HepG2 (cell line): ENCODE data around the gene CCNL1. TPM values are rescaled to one million over a fixed set of nuclear protein-coding genes. Genes with fewer than 3 reads are reported as not detected.

ENCODE experiments used
- ATF7 ChIP-seq, 2 experiments: fragments of 450-650 bp in 1 of 2; sonication (generic) in 1 of 2; formaldehyde crosslinking in 1 of 2; IDR thresholded peaks; 2 replicates each; pipeline versions ENCODE4 v1.4.0 to v1.6.1; 2016 to 2020; ENCODE audit warnings: antibody characterized with exemption in 1 of 2, mild to moderate bottlenecking in 1 of 2, missing genetic modification reagents in 1 of 2
- FOXJ3 ChIP-seq: sonication (generic); formaldehyde crosslinking; IDR thresholded peaks from 2 replicates; pipeline ENCODE4 v1.4.0; 2020; ENCODE audit warnings: missing genetic modification reagents, mild to moderate bottlenecking, borderline replicate concordance
- JUN ChIP-seq: sonication (generic); formaldehyde crosslinking; IDR thresholded peaks from 2 replicates; pipeline ENCODE4 v1.4.0; 2020; ENCODE audit warnings: mild to moderate bottlenecking, missing genetic modification reagents
- MBNL3 ChIP-seq: fragments of 250-450 bp; sonication (Bioruptor Pico); conservative IDR thresholded peaks from 2 replicates; pipeline ENCODE4 v1.8.0; 2022; ENCODE audit warnings: mild to moderate bottlenecking, inconsistent platforms
- MTF2 ChIP-seq: sonication (generic); formaldehyde crosslinking; IDR thresholded peaks from 2 replicates; pipeline ENCODE4 v1.5.0; 2020; ENCODE audit warnings: missing genetic modification reagents, borderline replicate concordance
- NFE2L1 ChIP-seq: sonication (generic); formaldehyde crosslinking; IDR thresholded peaks from 2 replicates; pipeline ENCODE4 v1.4.0; 2020; ENCODE audit warnings: missing genetic modification reagents, mild to moderate bottlenecking, borderline replicate concordance
- NFIB ChIP-seq: sonication (generic); formaldehyde crosslinking; IDR thresholded peaks from 2 replicates; pipeline ENCODE4 v1.9.0; 2021; ENCODE audit warnings: missing genetic modification reagents, mild to moderate bottlenecking, borderline replicate concordance
- NPAS2 ChIP-seq: sonication (generic); formaldehyde crosslinking; IDR thresholded peaks from 2 replicates; pipeline ENCODE4 v1.8.0; 2022; ENCODE audit warnings: mild to moderate bottlenecking, missing genetic modification reagents, borderline replicate concordance
- PHB2 ChIP-seq: fragments of 450-650 bp; IDR thresholded peaks from 2 replicates; pipeline ENCODE4 v1.6.1; 2018; ENCODE audit not compliant: partially characterized antibody
- POLR2A ChIP-seq, 2 experiments: IDR thresholded peaks; 2 replicates each; pipeline ENCODE4 v1.6.1; 2011; ENCODE audit warnings: low read depth in 2 of 2, low read length in 2 of 2, mild to moderate bottlenecking in 1 of 2, moderate library complexity in 1 of 2; ENCODE audit not compliant: insufficient read depth in 1 of 2
- POLR2AphosphoS2 ChIP-seq: IDR thresholded peaks from 2 replicates; pipeline ENCODE4 v1.6.1; 2011; ENCODE audit warnings: low read depth, low read length, improper control_type of control experiment
- PRPF4 ChIP-seq: fragments of 200-400 bp; formaldehyde crosslinking; IDR thresholded peaks from 2 replicates; pipeline ENCODE4 v1.6.1; 2016; ENCODE audit warnings: low read length, low read depth; ENCODE audit not compliant: poor library complexity, severe bottlenecking
- SOX6 ChIP-seq, 2 experiments: fragments of 450-650 bp in 1 of 2; sonication (generic) in 1 of 2; formaldehyde crosslinking in 1 of 2; IDR thresholded peaks; 2 replicates each; pipeline versions ENCODE4 v1.4.0 to v1.6.1; 2017 to 2020; ENCODE audit warnings: antibody characterized with exemption in 1 of 2, mild to moderate bottlenecking in 1 of 2, missing genetic modification reagents in 1 of 2
- SPEN ChIP-seq: sonication (generic); formaldehyde crosslinking; IDR thresholded peaks from 2 replicates; pipeline ENCODE4 v1.5.1; 2020; ENCODE audit warnings: low read depth, mild to moderate bottlenecking, missing genetic modification reagents
- YEATS2 ChIP-seq: sonication (generic); formaldehyde crosslinking; IDR thresholded peaks from 2 replicates; pipeline ENCODE4 v1.4.0; 2020; ENCODE audit warnings: missing genetic modification reagents, borderline replicate concordance
- YEATS4 ChIP-seq: sonication (generic); formaldehyde crosslinking; IDR thresholded peaks from 2 replicates; pipeline ENCODE4 v1.4.0; 2020; ENCODE audit warnings: missing genetic modification reagents, borderline replicate concordance
- ZNF10 ChIP-seq: sonication (generic); formaldehyde crosslinking; IDR thresholded peaks from 2 replicates; pipeline ENCODE4 v1.4.0; 2020; ENCODE audit warnings: mild to moderate bottlenecking, low read depth, missing genetic modification reagents, borderline replicate concordance
- ZNF34 ChIP-seq: sonication (generic); formaldehyde crosslinking; IDR thresholded peaks from 2 replicates; pipeline ENCODE4 v1.4.0; 2020; ENCODE audit warnings: mild to moderate bottlenecking, missing genetic modification reagents, borderline replicate concordance
- ZNF607 ChIP-seq: sonication (generic); formaldehyde crosslinking; IDR thresholded peaks from 2 replicates; pipeline ENCODE4 v1.5.1; 2020; ENCODE audit warnings: missing genetic modification reagents, mild to moderate bottlenecking, borderline replicate concordance
- ZNF773 ChIP-seq: sonication (generic); formaldehyde crosslinking; IDR thresholded peaks from 2 replicates; pipeline ENCODE4 v1.4.0; 2020; ENCODE audit warnings: missing genetic modification reagents, borderline replicate concordance
- polyA plus RNA-seq, 8 experiments: library from polyadenylated mRNA; depleted of rRNA in 3 of 8; stranded (reverse) in 7 of 8; unstranded in 1 of 8; fragments of >200 nt; fragmentation: Illumina TruSeq in 4 of 8; extraction: Trizol in 4 of 8; gene quantifications; 2 replicates each; pipeline versions ENCODE4 v1.2.1 to v1.2.3, GENCODE V29; 2011 to 2016; ENCODE audit warnings: low read depth in 4 of 8, missing spikeins in 1 of 8, mixed read lengths in 1 of 8; ENCODE audit not compliant: insufficient read depth in 1 of 8
- total RNA-seq, 5 experiments: library from RNA; depleted of rRNA; stranded (reverse); fragments of >200 nt; fragmentation: Illumina TruSeq; extraction: Trizol; gene quantifications; 2 replicates each; pipeline ENCODE4 v1.2.3, GENCODE V29; 2016; ENCODE audit warnings: low read depth in 1 of 5
- TF ChIP-seq, protein P1 (sequence below): sonication (generic); formaldehyde crosslinking; IDR thresholded peaks from 2 replicates; pipeline ENCODE4 v1.8.0; 2022; ENCODE audit warnings: mild to moderate bottlenecking, missing genetic modification reagents, moderate library complexity
- TF ChIP-seq, protein P2 (sequence below): sonication (generic); formaldehyde crosslinking; IDR thresholded peaks from 2 replicates; pipeline ENCODE4 v1.4.0; 2020; ENCODE audit warnings: missing genetic modification reagents, borderline replicate concordance
- TF ChIP-seq, protein P3 (sequence below): IDR thresholded peaks from 2 replicates; pipeline ENCODE4 v1.6.1; 2012; ENCODE audit warnings: inconsistent platforms

Gene CCNL1
- total and polyA plus RNA-seq, 2 of the 13 experiments (the other 11 are each of a cell fraction or from before 2014, with no cell fraction given), result 151 to 303 TPM

DNA sequence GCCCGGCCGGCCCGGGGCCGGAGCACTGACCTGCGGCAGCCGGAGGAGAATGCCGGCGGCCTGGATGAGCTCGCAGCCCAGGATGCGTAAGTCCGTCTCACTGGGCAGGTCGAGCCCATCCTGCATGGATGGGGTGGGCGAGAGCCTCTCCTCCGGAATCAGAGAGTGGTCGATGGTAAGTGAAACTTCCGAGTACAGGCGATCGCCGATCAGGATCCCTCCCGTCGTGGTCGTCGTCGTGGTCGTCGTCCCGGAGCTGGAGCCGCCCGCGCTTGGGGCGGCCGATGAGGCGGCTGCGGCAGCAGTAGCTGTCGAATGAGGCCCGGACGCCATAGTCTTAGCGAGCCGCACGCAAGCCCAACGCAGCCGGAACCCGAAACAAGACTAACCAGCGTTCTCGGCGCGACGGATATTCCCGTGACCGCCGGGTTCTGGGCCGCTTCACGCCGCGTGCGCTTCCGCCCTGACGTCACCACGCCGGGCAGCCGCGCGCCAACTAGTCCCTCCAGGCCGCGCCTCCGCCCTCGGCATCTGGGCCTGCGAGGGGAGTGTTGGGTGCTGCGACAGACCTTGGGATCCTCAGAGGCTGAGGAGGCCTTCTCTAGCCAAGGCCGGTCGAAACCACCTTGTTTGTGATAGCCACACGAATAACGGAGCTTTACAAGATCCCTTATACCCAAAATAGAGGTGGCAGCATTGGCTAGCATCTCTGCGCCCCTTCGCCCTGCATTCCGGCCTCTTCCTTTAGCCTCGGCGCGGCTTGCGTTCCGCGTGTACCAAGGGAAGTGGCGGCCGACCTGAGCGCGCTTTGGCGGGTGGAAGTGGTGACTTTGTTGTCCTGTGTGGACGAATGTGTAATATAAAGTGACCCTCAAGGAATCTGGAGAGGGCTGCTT, at the start of gene CCNL1 (continued):
- TF ChIP-seq, protein P1, sequence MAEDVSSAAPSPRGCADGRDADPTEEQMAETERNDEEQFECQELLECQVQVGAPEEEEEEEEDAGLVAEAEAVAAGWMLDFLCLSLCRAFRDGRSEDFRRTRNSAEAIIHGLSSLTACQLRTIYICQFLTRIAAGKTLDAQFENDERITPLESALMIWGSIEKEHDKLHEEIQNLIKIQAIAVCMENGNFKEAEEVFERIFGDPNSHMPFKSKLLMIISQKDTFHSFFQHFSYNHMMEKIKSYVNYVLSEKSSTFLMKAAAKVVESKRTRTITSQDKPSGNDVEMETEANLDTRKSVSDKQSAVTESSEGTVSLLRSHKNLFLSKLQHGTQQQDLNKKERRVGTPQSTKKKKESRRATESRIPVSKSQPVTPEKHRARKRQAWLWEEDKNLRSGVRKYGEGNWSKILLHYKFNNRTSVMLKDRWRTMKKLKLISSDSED, result no peak
- TF ChIP-seq ATF7 (IDR thresholded peaks at IDR 0.05) (peak; percentile 96), ATF7 (CRISPR knock-in tag; IDR thresholded peaks at IDR 0.05) (peak; percentile 100), MBNL3 (CRISPR knock-in tag) (no peak), ZNF773 (CRISPR knock-in tag) (no peak; the same call in 1 of the 2 replicates), FOXJ3 (CRISPR knock-in tag) (peak; percentile 67; the same call in 1 of the 2 replicates), POLR2AphosphoS2 (peak; percentile 96), ZNF34 (CRISPR knock-in tag) (peak; percentile 98), PHB2 (no peak), NPAS2 (0 out of 2 replicates have a peak, but pooled peaks have one; percentile 46), MTF2 (CRISPR knock-in tag) (no peak), JUN (peak; percentile 99), NFE2L1 (peak; percentile 40; the same call in 1 of the 2 replicates), POLR2A (IDR thresholded peaks at IDR 0.05; ENCODE audit: insufficient read depth in 1 of 2, low read depth in 2 of 2, low read length in 2 of 2) (peak; percentile 97 to 99), ZNF607 (CRISPR knock-in tag) (peak; percentile 92), ZNF10 (CRISPR knock-in tag) (no peak), PRPF4 (no peak), NFIB (CRISPR knock-in tag) (no peak), SOX6 (IDR thresholded peaks at IDR 0.05) (no peak), SOX6 (CRISPR knock-in tag; IDR thresholded peaks at IDR 0.05) (peak; percentile 80), SPEN (CRISPR knock-in tag) (peak; percentile 100), YEATS4 (CRISPR knock-in tag) (peak; percentile 99), YEATS2 (peak; percentile 97)
- TF ChIP-seq, protein P2, sequence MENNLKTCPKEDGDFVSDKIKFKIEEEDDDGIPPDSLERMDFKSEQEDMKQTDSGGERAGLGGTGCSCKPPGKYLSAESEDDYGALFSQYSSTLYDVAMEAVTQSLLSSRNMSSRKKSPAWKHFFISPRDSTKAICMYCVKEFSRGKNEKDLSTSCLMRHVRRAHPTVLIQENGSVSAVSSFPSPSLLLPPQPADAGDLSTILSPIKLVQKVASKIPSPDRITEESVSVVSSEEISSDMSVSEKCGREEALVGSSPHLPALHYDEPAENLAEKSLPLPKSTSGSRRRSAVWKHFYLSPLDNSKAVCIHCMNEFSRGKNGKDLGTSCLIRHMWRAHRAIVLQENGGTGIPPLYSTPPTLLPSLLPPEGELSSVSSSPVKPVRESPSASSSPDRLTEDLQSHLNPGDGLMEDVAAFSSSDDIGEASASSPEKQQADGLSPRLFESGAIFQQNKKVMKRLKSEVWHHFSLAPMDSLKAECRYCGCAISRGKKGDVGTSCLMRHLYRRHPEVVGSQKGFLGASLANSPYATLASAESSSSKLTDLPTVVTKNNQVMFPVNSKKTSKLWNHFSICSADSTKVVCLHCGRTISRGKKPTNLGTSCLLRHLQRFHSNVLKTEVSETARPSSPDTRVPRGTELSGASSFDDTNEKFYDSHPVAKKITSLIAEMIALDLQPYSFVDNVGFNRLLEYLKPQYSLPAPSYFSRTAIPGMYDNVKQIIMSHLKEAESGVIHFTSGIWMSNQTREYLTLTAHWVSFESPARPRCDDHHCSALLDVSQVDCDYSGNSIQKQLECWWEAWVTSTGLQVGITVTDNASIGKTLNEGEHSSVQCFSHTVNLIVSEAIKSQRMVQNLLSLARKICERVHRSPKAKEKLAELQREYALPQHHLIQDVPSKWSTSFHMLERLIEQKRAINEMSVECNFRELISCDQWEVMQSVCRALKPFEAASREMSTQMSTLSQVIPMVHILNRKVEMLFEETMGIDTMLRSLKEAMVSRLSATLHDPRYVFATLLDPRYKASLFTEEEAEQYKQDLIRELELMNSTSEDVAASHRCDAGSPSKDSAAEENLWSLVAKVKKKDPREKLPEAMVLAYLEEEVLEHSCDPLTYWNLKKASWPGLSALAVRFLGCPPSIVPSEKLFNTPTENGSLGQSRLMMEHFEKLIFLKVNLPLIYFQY, result peak; percentile 85; the same call in 1 of the 2 replicates
- TF ChIP-seq, protein P3, sequence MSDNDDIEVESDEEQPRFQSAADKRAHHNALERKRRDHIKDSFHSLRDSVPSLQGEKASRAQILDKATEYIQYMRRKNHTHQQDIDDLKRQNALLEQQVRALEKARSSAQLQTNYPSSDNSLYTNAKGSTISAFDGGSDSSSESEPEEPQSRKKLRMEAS, result peak; percentile 96
